SK-N-SH treated with all-trans-retinoic acid at 6 μM for 48 hours (cell line): ENCODE measurements around the gene LRAT.

Experiments
- ATAC-seq: fragments of 200-7000 bp; cut with Tn5 transposase; 3 replicates; pipeline ENCODE4 v1.9.1; 2020; ENCODE audit warnings: mild to moderate bottlenecking, moderate library complexity
- BACH2 ChIP-seq: fragments of 250-450 bp; sonication (Bioruptor Pico); IDR thresholded peaks from 2 replicates; pipeline ENCODE4 v1.9.0; 2021; ENCODE audit warnings: mild to moderate bottlenecking, borderline replicate concordance
- CREB5 ChIP-seq: fragments of 250-450 bp; sonication (Bioruptor Pico); IDR thresholded peaks from 2 replicates; pipeline ENCODE4 v1.5.1; 2020; ENCODE audit warnings: low read depth, mild to moderate bottlenecking, moderate library complexity
- CSDC2 ChIP-seq: fragments of 250-450 bp; sonication (Bioruptor Pico); IDR thresholded peaks from 2 replicates; pipeline ENCODE4 v1.5.0; 2020; ENCODE audit warnings: mild to moderate bottlenecking, moderate library complexity
- ESRRG ChIP-seq: fragments of 250-450 bp; sonication (Bioruptor Pico); IDR thresholded peaks from 2 replicates; pipeline ENCODE4 v1.6.1; 2021; ENCODE audit warnings: mild to moderate bottlenecking
- GLIS3 ChIP-seq: fragments of 250-450 bp; sonication (Bioruptor Pico); IDR thresholded peaks from 2 replicates; pipeline ENCODE4 v1.5.0; 2020; ENCODE audit warnings: mild to moderate bottlenecking, moderate library complexity
- ISL1 ChIP-seq: fragments of 250-450 bp; sonication (Bioruptor Pico); IDR thresholded peaks from 2 replicates; pipeline ENCODE4 v2.1.2; 2022; ENCODE audit warnings: mild to moderate bottlenecking, moderate library complexity
- OSR1 ChIP-seq: fragments of 250-450 bp; sonication (Bioruptor Pico); IDR thresholded peaks from 2 replicates; pipeline ENCODE4 v1.8.0; 2022; ENCODE audit warnings: moderate library complexity, mild to moderate bottlenecking, inconsistent platforms
- PATZ1 ChIP-seq: fragments of 250-450 bp; sonication (Bioruptor Pico); IDR thresholded peaks from 2 replicates; pipeline ENCODE4 v1.8.0; 2020; ENCODE audit warnings: mild to moderate bottlenecking, moderate library complexity, borderline replicate concordance
- POU6F1 ChIP-seq: fragments of 250-450 bp; sonication (Bioruptor Pico); IDR thresholded peaks from 2 replicates; pipeline ENCODE4 v1.8.0; 2021; ENCODE audit warnings: low read depth, mild to moderate bottlenecking, moderate library complexity, borderline replicate concordance
- PPARA ChIP-seq: fragments of 250-450 bp; sonication (Bioruptor Pico); IDR thresholded peaks from 2 replicates; pipeline ENCODE4 v1.5.0; 2020; ENCODE audit warnings: mild to moderate bottlenecking, borderline replicate concordance
- RARB ChIP-seq: fragments of 250-450 bp; sonication (Bioruptor Pico); IDR thresholded peaks from 2 replicates; pipeline ENCODE4 v1.8.0; 2021; ENCODE audit warnings: mild to moderate bottlenecking, moderate library complexity
- SNAI2 ChIP-seq: fragments of 250-450 bp; sonication (Bioruptor Pico); IDR thresholded peaks from 2 replicates; pipeline ENCODE4 v1.5.0; 2020; ENCODE audit warnings: mild to moderate bottlenecking, moderate library complexity
- TCF4 ChIP-seq: fragments of 250-450 bp; sonication (Bioruptor Pico); IDR thresholded peaks from 2 replicates; pipeline ENCODE4 v1.8.0; 2021; ENCODE audit warnings: mild to moderate bottlenecking, moderate library complexity, borderline replicate concordance
- TOX ChIP-seq: fragments of 250-450 bp; sonication (Bioruptor Pico); IDR thresholded peaks from 2 replicates; pipeline ENCODE4 v1.8.0; 2021; ENCODE audit warnings: mild to moderate bottlenecking, moderate library complexity, borderline replicate concordance
- TSHZ2 ChIP-seq: fragments of 250-450 bp; sonication (Bioruptor Pico); IDR thresholded peaks from 2 replicates; pipeline ENCODE4 v1.5.0; 2020; ENCODE audit warnings: mild to moderate bottlenecking, moderate library complexity
- ZFP3 ChIP-seq: fragments of 250-450 bp; sonication (Bioruptor Pico); IDR thresholded peaks from 2 replicates; pipeline ENCODE4 v1.5.0; 2020; ENCODE audit warnings: mild to moderate bottlenecking, moderate library complexity
- ZFP30 ChIP-seq: fragments of 450-650 bp; formaldehyde crosslinking; IDR thresholded peaks from 2 replicates; pipeline ENCODE4 v1.5.0; 2022; ENCODE audit warnings: mild to moderate bottlenecking, moderate library complexity
- ZNF70 ChIP-seq: fragments of 450-650 bp; formaldehyde crosslinking; IDR thresholded peaks from 2 replicates; pipeline ENCODE4 v1.5.0; 2020; ENCODE audit warnings: mild to moderate bottlenecking, moderate library complexity
- ZNF8 ChIP-seq: fragments of 450-650 bp; formaldehyde crosslinking; IDR thresholded peaks from 2 replicates; pipeline ENCODE4 v1.5.0; 2020; ENCODE audit warnings: mild to moderate bottlenecking, moderate library complexity

LRAT gene

GRCh38 chr4:154727540-154727939 lies 16.3 kb upstream of the LRAT start (continued):
- TF ChIP-seq OSR1, result no peak
- no peak for TF ChIP-seq ZFP30 (CRISPR knock-in tag)
- TF ChIP-seq RARB (CRISPR knock-in tag), result no peak
- no peak for TF ChIP-seq ZNF70 (CRISPR knock-in tag)
- TF ChIP-seq PPARA (CRISPR knock-in tag), result no peak
- no peak for TF ChIP-seq BACH2 (CRISPR knock-in tag)
- no peak for TF ChIP-seq POU6F1 (CRISPR knock-in tag)
- TF ChIP-seq SNAI2 (CRISPR knock-in tag), result no peak
- no peak for TF ChIP-seq GLIS3
- TF ChIP-seq, all 23 proteins: peak for 0

- TF ChIP-seq ESRRG (CRISPR knock-in tag) (no peak), PATZ1 (CRISPR knock-in tag) (no peak), TOX (CRISPR knock-in tag) (no peak), ISL1 (no peak), TCF4 (CRISPR knock-in tag) (no peak), TSHZ2 (CRISPR knock-in tag) (no peak), ZNF8 (CRISPR knock-in tag) (no peak), POU6F1 (CRISPR knock-in tag) (no peak), OSR1 (no peak), ZNF70 (CRISPR knock-in tag) (no peak)
- no peak for ATAC-seq
Observed at GRCh38 chr4:154731756-154732155, 12.0 kb upstream of the LRAT start.

- TF ChIP-seq PATZ1 (CRISPR knock-in tag), result no peak
- TF ChIP-seq CSDC2 (CRISPR knock-in tag), result no peak
- TF ChIP-seq CREB5 (CRISPR knock-in tag), result no peak
- TF ChIP-seq PPARA (CRISPR knock-in tag), result no peak
- no peak for TF ChIP-seq GLIS3
- no peak for TF ChIP-seq ZFP3 (CRISPR knock-in tag)
- no peak for TF ChIP-seq TCF4 (CRISPR knock-in tag)
- TF ChIP-seq ISL1, result no peak
- no peak for ATAC-seq
Observed at GRCh38 chr4:154732669-154733068, 11.1 kb upstream of the LRAT start.
